ENCODE results near the gene KDM2B.

The KDM2B gene

GRCh38 chr12:121561009-121561395 is 19.8 kb downstream of the KDM2B start:
- Histone ChIP-seq H3K27me3 (ENCODE audit: control insufficient read depth, low read length) (no peaks in the 10 kb centered on the region), H3K79me2 (ENCODE audit: control insufficient read depth, low read length) (no peaks in the 10 kb centered on the region), H3K27ac (ENCODE audit: low read depth, low read length) (no peak overlapping the region), H3K9me2 (replicated peaks; ENCODE audit: control insufficient read depth, low read length) (no peaks in the 10 kb centered on the region), H3K9me3 (ENCODE audit: control insufficient read depth, insufficient read depth, low read length) (no peaks in the 10 kb centered on the region), H3F3A (ENCODE audit: control insufficient read depth, insufficient read depth) (no peaks in the 10 kb centered on the region; the same call in 1 of the 2 replicates), H3K4me1 (ENCODE audit: control insufficient read depth, low read length) (peaks cover 29% of the 10 kb centered on the region), H4K20me1 (ENCODE audit: control insufficient read depth, insufficient read depth, low read depth, low read length) (no peaks in the 10 kb centered on the region), H3K36me3 (ENCODE audit: control insufficient read depth, low read length) (no peaks in the 10 kb centered on the region), H3K4me3 (ENCODE audit: low read length) (no peak overlapping the region), H3K4me2 (ENCODE audit: low read length) (peak overlapping the region; percentile 40)
- no peak for TF ChIP-seq EZH2phosphoT487 (IDR thresholded peaks at IDR 0.05; ENCODE audit: borderline replicate concordance, low read length)
- TF ChIP-seq, protein P1, sequence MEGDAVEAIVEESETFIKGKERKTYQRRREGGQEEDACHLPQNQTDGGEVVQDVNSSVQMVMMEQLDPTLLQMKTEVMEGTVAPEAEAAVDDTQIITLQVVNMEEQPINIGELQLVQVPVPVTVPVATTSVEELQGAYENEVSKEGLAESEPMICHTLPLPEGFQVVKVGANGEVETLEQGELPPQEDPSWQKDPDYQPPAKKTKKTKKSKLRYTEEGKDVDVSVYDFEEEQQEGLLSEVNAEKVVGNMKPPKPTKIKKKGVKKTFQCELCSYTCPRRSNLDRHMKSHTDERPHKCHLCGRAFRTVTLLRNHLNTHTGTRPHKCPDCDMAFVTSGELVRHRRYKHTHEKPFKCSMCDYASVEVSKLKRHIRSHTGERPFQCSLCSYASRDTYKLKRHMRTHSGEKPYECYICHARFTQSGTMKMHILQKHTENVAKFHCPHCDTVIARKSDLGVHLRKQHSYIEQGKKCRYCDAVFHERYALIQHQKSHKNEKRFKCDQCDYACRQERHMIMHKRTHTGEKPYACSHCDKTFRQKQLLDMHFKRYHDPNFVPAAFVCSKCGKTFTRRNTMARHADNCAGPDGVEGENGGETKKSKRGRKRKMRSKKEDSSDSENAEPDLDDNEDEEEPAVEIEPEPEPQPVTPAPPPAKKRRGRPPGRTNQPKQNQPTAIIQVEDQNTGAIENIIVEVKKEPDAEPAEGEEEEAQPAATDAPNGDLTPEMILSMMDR (IDR thresholded peaks at IDR 0.05; ENCODE audit: low read depth, low read length, poor library complexity, severe bottlenecking) = no peak

DNA sequence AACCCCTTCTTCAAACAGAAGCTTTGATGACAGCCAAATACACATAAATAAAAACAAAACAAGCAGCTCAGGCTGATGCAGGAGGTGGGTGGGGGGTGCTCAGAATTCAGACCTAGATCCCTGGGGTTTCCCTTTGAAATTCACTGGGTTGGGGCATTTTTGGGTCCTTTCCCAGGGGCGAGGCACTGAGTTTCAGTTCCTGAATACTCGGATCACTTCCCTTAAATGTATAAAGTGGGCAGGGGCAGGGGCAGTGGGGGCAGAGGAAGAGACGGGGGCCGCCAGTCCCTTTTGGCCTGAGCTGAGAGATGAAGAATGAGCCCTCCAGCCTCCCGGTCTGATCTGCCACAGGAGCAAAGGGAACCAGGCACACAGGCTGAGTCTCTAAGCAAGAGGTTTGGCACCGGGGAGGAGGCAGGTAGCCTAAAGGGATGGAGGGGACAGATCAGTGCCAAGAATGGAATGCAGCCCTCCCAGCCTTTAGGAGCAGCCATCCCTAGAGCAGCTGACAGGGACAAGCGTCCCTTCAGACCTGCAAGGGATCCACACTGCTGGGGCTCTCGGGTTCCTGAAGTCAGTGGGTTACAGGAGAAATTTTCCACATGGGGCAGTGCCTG is 20.3 kb downstream of the KDM2B start:
- no peaks in the 10 kb centered on the region for H3K9me2 ChIP-seq (replicated peaks; ENCODE audit: control insufficient read depth, low read length)
- H3K4me2 ChIP-seq (ENCODE audit: low read length) = peak overlapping the region; percentile 40

DNA sequence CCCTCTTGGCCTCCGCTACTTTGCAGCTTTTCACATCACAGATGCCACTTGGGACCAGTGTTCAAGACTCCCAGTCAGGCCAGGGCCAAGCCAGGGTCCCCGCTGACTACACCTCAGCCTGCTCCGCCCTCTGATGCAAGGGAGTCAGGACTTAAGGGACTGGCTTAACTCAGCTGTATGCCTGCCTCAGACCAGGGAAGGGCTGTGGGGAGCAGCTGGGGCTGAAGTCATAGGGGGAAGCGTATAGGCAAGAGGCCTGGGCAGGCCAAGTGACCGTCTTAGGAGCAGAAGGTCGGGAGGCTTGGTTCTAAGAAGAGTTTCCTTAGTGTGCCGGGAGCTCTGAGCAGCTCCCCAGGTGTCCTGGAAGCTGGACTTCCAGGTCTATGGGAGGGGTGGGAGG is 21.9 kb downstream of the KDM2B start:
- peaks cover 29% of the 10 kb centered on the region for H3K4me1 ChIP-seq (ENCODE audit: control insufficient read depth, low read length)

More for the DNA sequence above, 20.3 kb downstream of the KDM2B start:
- Histone ChIP-seq H3K4me1 (ENCODE audit: control insufficient read depth, low read length) (peaks cover 29% of the 10 kb centered on the region), H3K4me3 (ENCODE audit: low read length) (no peak overlapping the region), H3F3A (ENCODE audit: control insufficient read depth, insufficient read depth) (no peaks in the 10 kb centered on the region; the same call in 1 of the 2 replicates), H3K9me3 (ENCODE audit: control insufficient read depth, insufficient read depth, low read length) (no peaks in the 10 kb centered on the region), H4K20me1 (ENCODE audit: control insufficient read depth, insufficient read depth, low read depth, low read length) (no peaks in the 10 kb centered on the region), H3K36me3 (ENCODE audit: control insufficient read depth, low read length) (no peaks in the 10 kb centered on the region), H3K27ac (ENCODE audit: low read depth, low read length) (no peak overlapping the region), H3K79me2 (ENCODE audit: control insufficient read depth, low read length) (no peaks in the 10 kb centered on the region), H3K27me3 (ENCODE audit: control insufficient read depth, low read length) (no peaks in the 10 kb centered on the region)
- TF ChIP-seq EZH2phosphoT487 (IDR thresholded peaks at IDR 0.05; ENCODE audit: borderline replicate concordance, low read length) = no peak
- TF ChIP-seq, protein P1 (IDR thresholded peaks at IDR 0.05; ENCODE audit: low read depth, low read length, poor library complexity, severe bottlenecking) = no peak

More for the DNA sequence above, 21.9 kb downstream of the KDM2B start:
- no peaks in the 10 kb centered on the region for H4K20me1 ChIP-seq (ENCODE audit: control insufficient read depth, insufficient read depth, low read depth, low read length)
- H3K27me3 ChIP-seq (ENCODE audit: control insufficient read depth, low read length) = no peaks in the 10 kb centered on the region
- H3K36me3 ChIP-seq (ENCODE audit: control insufficient read depth, low read length) = no peaks in the 10 kb centered on the region
- TF ChIP-seq, protein P1 (IDR thresholded peaks at IDR 0.05; ENCODE audit: low read depth, low read length, poor library complexity, severe bottlenecking) = no peak
- TF ChIP-seq EZH2phosphoT487 (IDR thresholded peaks at IDR 0.05; ENCODE audit: borderline replicate concordance, low read length) = no peak
- H3K4me3 ChIP-seq (ENCODE audit: low read length) = no peak overlapping the region
- no peak overlapping the region for H3K4me2 ChIP-seq (ENCODE audit: low read length)
- H3K27ac ChIP-seq (ENCODE audit: low read depth, low read length) = no peak overlapping the region
- no peaks in the 10 kb centered on the region for H3F3A ChIP-seq (ENCODE audit: control insufficient read depth, insufficient read depth)
- H3K9me3 ChIP-seq (ENCODE audit: control insufficient read depth, insufficient read depth, low read length) = no peaks in the 10 kb centered on the region
- H3K9me2 ChIP-seq (replicated peaks; ENCODE audit: control insufficient read depth, low read length) = no peaks in the 10 kb centered on the region
- no peaks in the 10 kb centered on the region for H3K79me2 ChIP-seq (ENCODE audit: control insufficient read depth, low read length)

Measured in DOHH2 (cell line).